ENCODE data around the gene BGN.

The BGN gene

DNA sequence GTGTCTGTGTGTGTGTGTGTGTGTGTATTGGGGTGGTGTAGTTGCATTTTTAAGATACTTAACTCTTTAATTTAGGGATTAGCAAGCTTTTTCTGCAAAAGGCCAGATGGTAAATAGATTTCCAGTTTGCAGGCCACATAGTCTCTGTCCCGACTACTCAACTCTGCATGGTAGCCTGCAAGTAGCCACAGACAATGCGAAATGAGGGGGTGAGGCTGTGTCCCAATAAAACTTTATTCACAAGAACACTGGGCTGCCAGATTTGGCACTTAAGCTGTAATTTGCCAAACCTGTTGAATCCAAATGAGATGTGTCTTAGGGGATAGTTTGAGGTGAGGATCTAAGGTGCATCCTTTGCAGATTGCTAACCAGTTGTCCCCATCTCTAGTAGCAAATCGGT is 29.5 kb downstream of the BGN start:
- POLR2A ChIA-PET = no interaction called here

DNA sequence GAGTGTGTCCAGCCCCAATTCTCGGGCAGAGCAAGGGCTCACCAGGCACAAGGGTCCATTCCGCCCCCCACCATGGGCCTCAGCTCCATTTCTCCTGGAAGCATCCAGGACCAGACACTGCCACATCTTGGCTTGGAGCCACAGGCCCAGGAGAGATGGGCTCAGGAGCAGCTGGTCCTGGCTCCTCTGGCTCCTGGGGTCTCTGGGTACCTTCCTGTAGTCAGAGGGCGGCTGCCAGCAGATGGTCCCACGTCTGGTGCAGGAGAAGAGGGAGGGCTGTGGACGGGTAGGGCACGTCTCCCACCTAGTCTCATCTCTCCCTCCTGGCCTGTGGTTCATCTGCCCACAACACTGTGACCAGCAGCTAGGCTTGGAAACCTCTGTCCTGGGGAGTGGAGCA is 30.7 kb downstream of the BGN start:
- no peak for DNase-seq (ENCODE audit: extremely low spot score)
- CTCF ChIA-PET = no interaction called here
- TF ChIP-seq, protein P1, sequence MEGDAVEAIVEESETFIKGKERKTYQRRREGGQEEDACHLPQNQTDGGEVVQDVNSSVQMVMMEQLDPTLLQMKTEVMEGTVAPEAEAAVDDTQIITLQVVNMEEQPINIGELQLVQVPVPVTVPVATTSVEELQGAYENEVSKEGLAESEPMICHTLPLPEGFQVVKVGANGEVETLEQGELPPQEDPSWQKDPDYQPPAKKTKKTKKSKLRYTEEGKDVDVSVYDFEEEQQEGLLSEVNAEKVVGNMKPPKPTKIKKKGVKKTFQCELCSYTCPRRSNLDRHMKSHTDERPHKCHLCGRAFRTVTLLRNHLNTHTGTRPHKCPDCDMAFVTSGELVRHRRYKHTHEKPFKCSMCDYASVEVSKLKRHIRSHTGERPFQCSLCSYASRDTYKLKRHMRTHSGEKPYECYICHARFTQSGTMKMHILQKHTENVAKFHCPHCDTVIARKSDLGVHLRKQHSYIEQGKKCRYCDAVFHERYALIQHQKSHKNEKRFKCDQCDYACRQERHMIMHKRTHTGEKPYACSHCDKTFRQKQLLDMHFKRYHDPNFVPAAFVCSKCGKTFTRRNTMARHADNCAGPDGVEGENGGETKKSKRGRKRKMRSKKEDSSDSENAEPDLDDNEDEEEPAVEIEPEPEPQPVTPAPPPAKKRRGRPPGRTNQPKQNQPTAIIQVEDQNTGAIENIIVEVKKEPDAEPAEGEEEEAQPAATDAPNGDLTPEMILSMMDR (IDR thresholded peaks at IDR 0.05; ENCODE audit: control extremely low read depth, extremely low read depth, low read depth, missing control alignments) = no peak
- POLR2A ChIA-PET = no interaction called here

More for the DNA sequence above, 29.5 kb downstream of the BGN start:
- CTCF ChIA-PET = no interaction called here
- DNase-seq (ENCODE audit: extremely low spot score) = no peak
- TF ChIP-seq, protein P1 (IDR thresholded peaks at IDR 0.05; ENCODE audit: control extremely low read depth, extremely low read depth, low read depth, missing control alignments) = no peak

DNA sequence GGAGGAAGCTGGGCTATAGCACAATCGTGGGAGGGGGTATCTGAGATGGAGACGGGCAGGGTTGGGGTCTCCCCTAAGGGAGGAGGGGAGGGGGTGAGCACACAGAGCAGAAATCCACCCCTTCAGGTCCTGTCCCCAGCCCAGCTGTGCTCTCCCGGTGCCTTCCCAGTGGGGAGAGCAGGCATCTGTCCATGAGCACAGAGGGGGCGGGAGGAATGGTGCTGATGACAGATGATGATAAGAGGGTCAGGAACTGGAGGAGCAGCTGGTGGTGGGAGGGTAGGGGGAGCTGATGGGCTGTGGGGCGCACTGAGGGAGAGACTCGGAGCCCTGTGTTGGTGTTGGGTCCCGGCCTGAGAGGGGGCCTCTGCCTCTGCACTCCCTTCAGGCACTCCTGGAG is 31.3 kb downstream of the BGN start:
- DNase-seq (ENCODE audit: extremely low spot score) = no peak

DNA sequence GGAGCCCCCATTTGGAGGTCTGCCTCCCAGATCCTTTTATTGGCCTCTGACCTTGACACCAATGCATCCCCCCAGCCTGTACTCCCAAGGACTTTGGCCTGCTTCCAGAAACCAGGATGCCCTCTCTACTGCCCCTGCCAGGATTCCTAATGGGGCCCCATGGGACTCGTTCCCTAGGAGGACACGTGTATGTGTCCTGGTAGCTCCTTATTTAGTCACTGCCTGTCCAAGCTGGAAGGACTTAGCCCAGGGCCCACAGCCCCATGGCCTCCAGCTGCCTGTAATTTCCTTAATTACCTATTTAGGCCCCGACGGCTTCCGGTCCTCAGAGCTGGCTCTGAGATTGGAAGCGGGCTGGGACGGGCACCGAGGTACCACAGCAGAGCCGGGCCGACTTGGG is 32.0 kb downstream of the BGN start:
- CTCF ChIA-PET = interaction anchor here (1.9 to 4.7 kb wide), 2 partner anchors 12 to 142 kb away, joined by 4 to 20 read pairs; no protein-coding TSS in a partner anchor
- POLR2A ChIA-PET = no interaction called here
- DNase-seq (ENCODE audit: extremely low spot score) = no peak
- TF ChIP-seq, protein P1 (IDR thresholded peaks at IDR 0.05; ENCODE audit: control extremely low read depth, extremely low read depth, low read depth, missing control alignments) = no peak

More for the DNA sequence above, 31.3 kb downstream of the BGN start:
- TF ChIP-seq, protein P1 (IDR thresholded peaks at IDR 0.05; ENCODE audit: control extremely low read depth, extremely low read depth, low read depth, missing control alignments) = no peak
- POLR2A ChIA-PET = no interaction called here
- CTCF ChIA-PET = interaction anchor here (1.9 kb wide), 1 partner anchor 143 kb away, joined by 4 read pairs; no protein-coding TSS in a partner anchor

DNA sequence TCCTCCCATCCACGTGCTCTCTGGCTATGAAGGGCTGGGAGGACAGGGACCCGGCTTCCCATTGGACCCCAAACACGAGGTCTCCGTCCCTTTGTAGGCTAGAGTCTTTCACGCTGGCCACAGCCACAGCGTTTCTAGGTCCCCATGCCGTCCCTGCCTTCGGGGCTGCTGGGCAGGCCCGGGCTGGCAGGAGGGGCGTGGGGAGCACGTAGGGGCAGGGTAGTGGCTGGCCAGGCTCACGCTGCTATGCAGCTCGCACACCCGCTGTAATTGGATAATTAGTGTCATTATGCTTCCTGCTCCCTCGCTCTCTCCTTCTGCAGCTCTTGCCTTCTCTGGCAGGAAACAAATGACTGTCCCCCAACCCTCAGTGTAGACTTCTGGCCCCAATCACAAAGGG is 32.4 kb downstream of the BGN start:
- TF ChIP-seq, protein P1 (IDR thresholded peaks at IDR 0.05; ENCODE audit: control extremely low read depth, extremely low read depth, low read depth, missing control alignments) = no peak
- POLR2A ChIA-PET = no interaction called here
- CTCF ChIA-PET = interaction anchor here (1.9 to 4.7 kb wide), 2 partner anchors 11 to 142 kb away, joined by 4 to 20 read pairs; no protein-coding TSS in a partner anchor
- no peak for DNase-seq (ENCODE audit: extremely low spot score)

DNA sequence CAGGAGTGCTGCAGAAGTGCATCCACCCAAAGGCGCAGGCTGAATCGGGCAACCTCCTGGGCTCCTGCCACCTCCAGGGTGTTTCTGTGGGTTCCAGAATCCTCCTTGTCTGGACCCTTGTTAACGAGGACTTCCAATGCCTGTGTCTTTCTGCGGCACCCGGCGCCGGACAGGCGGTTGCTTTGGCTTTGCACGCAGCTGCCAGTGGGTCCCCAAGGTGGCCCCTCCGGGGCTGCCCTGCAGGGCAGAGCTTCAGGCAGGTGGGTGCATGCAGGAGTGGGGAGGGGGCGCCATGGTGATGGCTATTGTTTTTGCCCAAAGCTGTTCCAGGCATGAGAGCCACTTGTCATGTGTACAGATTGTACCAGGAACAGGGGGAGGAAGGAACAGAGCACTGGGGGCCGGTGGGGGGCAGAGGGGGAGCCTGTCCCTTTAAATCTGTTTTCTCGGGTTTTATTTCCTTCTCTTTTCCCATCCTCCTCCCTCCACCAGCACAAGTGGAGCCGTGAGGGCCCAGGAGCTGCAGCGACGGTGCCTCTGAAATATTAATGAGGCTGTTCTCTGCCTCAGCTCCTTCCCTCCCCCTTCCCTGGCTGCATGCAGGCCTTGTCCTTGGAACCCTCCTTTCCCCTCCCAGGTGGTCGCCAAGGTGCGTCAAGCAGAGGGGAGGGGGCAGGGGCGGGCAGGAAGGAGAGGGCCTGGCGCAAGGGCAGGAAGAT is 35.8 kb downstream of the BGN start:
- TF ChIP-seq, protein P1 (IDR thresholded peaks at IDR 0.05; ENCODE audit: control extremely low read depth, extremely low read depth, low read depth, missing control alignments) = no peak
- ChIA-PET POLR2A (no interaction called here), CTCF (interaction anchor here (4.7 kb wide), 1 partner anchor 8 kb away, joined by 20 read pairs; no protein-coding TSS in a partner anchor)
- no peak for DNase-seq (ENCODE audit: extremely low spot score)

All from GM10248 (cell line).